BE2C (cell line): ENCODE results near the gene COL5A1.

Source experiments
- DNase-seq: peaks from one replicate; pipeline ENCODE4 v3.0.0-alpha.2; 2020
- H3K27me3 ChIP-seq: fragments of 250-450 bp; sonication (Bioruptor Pico); 2 replicates; pipeline ENCODE4 v1.5.1; 2020; ENCODE audit warnings: mild to moderate bottlenecking
- H3K36me3 ChIP-seq: fragments of 250-450 bp; sonication (Bioruptor Pico); 2 replicates; pipeline ENCODE4 v1.5.1; 2020; ENCODE audit warnings: mild to moderate bottlenecking
- H3K4me1 ChIP-seq: fragments of 250-450 bp; sonication (Bioruptor Pico); 2 replicates; pipeline ENCODE4 v1.5.1; 2020
- H3K4me3 ChIP-seq: 2 replicates; pipeline ENCODE4 v1.5.1; 2011; ENCODE audit warnings: low read depth, low read length
- H3K9me3 ChIP-seq: fragments of 250-450 bp; sonication (Bioruptor Pico); 2 replicates; pipeline ENCODE4 v1.5.1; 2020
- TF ChIP-seq, protein P1 (sequence below): IDR thresholded peaks from 2 replicates; pipeline ENCODE4 v1.5.1; 2012; ENCODE audit warnings: mild to moderate bottlenecking, low read depth, low read length

Gene COL5A1

DNA sequence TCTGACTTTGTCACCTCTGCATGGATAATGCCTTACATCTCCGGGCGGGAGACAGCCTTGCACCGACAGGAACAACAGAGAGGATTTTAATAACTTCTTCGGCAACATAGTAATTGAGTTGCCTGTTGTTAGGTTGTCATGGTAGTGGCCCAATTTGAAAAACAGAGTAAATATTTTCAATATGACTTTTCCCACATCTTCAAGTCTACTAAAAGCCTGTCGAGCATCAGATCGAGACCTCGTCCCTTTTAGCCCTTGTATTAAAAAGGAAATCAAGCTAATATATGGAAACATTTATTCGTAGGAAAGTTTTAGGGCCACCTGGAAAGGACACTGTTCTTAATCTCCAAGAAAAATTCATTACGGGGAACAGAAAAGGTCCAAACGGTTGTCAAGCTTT, 168.2 kb downstream of the COL5A1 start:
- no peaks in the 10 kb centered on the region for H3K9me3 ChIP-seq
- H3K36me3 ChIP-seq: no peaks in the 10 kb centered on the region
- H3K4me1 ChIP-seq: no peaks in the 10 kb centered on the region
- TF ChIP-seq, protein P1, sequence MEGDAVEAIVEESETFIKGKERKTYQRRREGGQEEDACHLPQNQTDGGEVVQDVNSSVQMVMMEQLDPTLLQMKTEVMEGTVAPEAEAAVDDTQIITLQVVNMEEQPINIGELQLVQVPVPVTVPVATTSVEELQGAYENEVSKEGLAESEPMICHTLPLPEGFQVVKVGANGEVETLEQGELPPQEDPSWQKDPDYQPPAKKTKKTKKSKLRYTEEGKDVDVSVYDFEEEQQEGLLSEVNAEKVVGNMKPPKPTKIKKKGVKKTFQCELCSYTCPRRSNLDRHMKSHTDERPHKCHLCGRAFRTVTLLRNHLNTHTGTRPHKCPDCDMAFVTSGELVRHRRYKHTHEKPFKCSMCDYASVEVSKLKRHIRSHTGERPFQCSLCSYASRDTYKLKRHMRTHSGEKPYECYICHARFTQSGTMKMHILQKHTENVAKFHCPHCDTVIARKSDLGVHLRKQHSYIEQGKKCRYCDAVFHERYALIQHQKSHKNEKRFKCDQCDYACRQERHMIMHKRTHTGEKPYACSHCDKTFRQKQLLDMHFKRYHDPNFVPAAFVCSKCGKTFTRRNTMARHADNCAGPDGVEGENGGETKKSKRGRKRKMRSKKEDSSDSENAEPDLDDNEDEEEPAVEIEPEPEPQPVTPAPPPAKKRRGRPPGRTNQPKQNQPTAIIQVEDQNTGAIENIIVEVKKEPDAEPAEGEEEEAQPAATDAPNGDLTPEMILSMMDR: no peak
- no peaks in the 10 kb centered on the region for H3K27me3 ChIP-seq
- DNase-seq: no peak
- H3K4me3 ChIP-seq: no peak overlapping the region

DNA sequence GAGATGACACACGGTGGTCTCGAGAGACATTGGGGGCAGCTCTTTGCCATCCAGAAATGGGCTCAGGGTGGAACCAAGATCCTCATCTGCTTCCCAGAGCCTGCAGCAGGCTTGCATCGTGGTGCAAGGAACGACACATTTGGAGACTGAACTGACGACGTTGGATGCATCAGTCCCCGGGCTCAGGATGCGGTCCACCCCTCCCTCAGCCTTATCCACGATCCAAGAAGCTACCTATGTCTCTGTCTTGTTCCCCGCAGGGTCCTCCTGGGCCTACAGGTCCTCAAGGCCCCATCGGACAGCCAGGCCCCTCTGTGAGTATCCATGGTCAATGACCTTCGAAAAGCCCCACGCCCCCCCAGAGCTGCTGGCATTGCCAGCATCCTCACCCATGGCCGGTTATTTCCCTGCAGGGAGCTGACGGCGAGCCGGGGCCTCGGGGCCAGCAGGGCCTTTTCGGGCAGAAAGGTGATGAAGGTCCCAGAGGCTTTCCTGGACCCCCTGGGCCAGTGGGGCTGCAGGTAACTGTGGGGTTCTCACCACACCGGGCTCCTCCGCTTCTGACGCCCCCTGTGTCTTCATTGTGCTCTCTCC, 169.6 kb downstream of the COL5A1 start:
- Histone ChIP-seq H3K4me3 (no peak overlapping the region), H3K36me3 (no peaks in the 10 kb centered on the region), H3K9me3 (no peaks in the 10 kb centered on the region), H3K4me1 (no peaks in the 10 kb centered on the region), H3K27me3 (no peaks in the 10 kb centered on the region)
- DNase-seq: no peak
- TF ChIP-seq, protein P1: no peak

DNA sequence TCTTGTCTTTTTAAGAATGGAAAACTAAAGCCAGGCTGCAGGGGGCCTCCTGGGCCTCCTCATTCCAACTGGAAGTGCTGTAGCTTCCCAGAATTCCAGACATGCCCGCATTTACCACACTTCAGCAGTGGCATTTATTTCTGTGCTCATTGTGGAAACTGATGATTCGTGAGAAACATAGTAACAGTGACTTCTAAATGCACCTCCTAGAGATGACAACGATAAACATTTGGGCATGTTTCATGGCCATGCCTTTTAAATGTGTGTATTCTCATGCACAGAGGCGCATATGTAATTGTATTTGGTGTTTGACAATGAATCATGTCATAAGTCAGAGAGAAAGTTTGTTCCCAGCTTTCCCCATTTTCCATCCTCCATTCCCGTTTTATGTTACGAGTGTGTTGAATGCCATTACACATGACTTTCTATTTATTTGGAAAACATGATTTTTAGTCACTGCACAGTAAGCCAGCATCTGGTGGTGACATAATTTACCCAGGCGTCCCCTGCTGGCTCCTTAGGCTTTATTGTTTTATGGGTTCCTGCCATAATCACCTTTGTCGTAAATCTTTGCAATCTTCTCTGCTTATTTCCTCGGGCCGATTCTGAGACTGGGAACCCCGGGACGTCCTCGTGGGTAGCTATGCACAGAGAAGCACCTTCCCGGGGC, 170.2 kb downstream of the COL5A1 start:
- H3K4me1 ChIP-seq: no peaks in the 10 kb centered on the region
- no peak overlapping the region for H3K4me3 ChIP-seq
- H3K9me3 ChIP-seq: no peaks in the 10 kb centered on the region
- no peak for DNase-seq
- TF ChIP-seq, protein P1: no peak
- no peaks in the 10 kb centered on the region for H3K27me3 ChIP-seq
- H3K36me3 ChIP-seq: no peaks in the 10 kb centered on the region

DNA sequence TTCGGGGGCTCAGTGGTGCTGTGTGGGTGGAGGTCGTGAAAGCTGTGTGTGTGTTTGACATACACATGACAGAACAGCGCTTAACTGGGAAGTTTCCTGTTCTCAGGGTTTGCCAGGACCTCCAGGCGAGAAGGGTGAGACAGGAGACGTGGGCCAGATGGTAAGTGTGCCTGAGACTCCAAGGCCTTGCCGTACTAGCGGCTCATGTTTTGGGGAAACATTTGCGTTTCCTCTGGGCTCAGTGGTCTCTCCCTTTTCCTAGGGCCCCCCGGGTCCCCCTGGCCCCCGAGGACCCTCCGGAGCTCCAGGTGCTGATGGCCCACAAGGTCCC, 170.7 kb downstream of the COL5A1 start:
- Histone ChIP-seq H3K4me1 (no peaks in the 10 kb centered on the region), H3K27me3 (no peaks in the 10 kb centered on the region), H3K9me3 (no peaks in the 10 kb centered on the region), H3K4me3 (no peak overlapping the region), H3K36me3 (no peaks in the 10 kb centered on the region)
- TF ChIP-seq, protein P1: no peak
- DNase-seq: no peak

DNA sequence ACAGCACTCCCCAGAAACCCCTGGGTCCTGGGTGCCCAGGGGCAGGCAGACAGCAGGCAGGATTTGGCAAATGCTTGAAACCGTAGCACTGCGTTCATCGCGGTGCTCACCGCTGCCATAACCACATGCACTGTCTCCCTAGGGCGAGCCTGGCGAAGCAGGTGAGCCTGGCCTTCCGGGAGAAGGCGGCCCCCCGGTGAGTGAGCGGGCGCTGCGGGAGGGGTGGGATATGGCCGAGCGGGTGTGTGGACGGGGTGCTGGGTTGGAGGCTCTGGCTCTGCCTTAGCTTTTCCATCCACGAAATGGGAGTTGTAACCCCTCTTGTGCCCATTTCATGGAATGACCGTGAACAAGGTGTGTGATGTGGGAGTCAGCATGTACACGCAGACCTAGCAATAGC, 172.2 kb downstream of the COL5A1 start:
- Histone ChIP-seq H3K36me3 (no peaks in the 10 kb centered on the region), H3K9me3 (no peaks in the 10 kb centered on the region), H3K4me1 (no peaks in the 10 kb centered on the region), H3K27me3 (no peaks in the 10 kb centered on the region), H3K4me3 (no peak overlapping the region)
- DNase-seq: no peak
- TF ChIP-seq, protein P1: no peak

DNA sequence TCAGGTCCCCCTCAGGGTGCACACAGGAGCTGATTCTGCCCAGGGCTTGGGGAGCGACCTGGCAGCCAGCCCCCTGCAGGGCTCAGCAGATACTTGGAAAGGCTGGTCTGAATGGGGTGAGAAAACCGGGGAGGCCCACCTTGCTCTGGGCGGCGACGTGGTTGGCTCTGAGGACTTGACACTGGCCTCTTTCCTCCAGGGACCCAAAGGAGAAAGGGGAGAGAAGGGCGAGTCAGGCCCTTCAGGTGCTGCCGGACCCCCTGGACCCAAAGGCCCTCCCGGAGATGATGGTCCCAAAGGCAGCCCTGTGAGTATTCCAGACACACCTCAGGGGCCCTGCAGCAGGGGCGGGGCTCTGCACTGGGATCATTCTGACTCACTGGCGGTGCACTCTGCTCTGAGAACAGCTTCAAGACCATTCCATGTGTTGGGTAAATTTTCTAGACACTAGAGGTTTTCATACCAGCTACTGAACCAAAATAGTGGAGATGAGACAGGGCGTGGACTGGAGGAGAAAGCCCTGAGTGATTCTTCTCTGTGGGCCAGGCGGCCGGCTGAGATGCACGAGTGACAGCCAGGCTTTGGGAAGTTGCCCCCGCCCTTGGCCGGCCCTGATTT, 173.1 kb downstream of the COL5A1 start:
- H3K4me1 ChIP-seq: no peaks in the 10 kb centered on the region
- no peaks in the 10 kb centered on the region for H3K9me3 ChIP-seq
- no peaks in the 10 kb centered on the region for H3K36me3 ChIP-seq
- DNase-seq: no peak
- H3K27me3 ChIP-seq: no peaks in the 10 kb centered on the region
- TF ChIP-seq, protein P1: no peak
- H3K4me3 ChIP-seq: no peak overlapping the region
